Mesendoderm (in vitro differentiated cells): ENCODE measurements around the gene RTKN. TPM values are rescaled to one million over a fixed set of nuclear protein-coding genes. Genes with fewer than 3 reads are reported as not detected.
"Not testable (repeated sequence)": the region's sequence is repeated elsewhere in the genome, so short reads cannot be mapped to it uniquely, and the experiment has no call there.

ENCODE experiments used
- DNase-seq: peaks from one replicate; pipeline ENCODE4 v3.0.0; 2013
- H2AK5ac ChIP-seq: 2 replicates; pipeline ENCODE4 v1.6.1; 2013; ENCODE audit warnings: low read length, inconsistent platforms
- H2BK120ac ChIP-seq: 2 replicates; pipeline ENCODE4 v1.6.1; 2013; ENCODE audit warnings: low read depth, mild to moderate bottlenecking, low read length, moderate library complexity, mixed read lengths
- H2BK15ac ChIP-seq: replicated peaks from 2 replicates; pipeline ENCODE4 v1.6.1; 2013; ENCODE audit warnings: low read depth, mild to moderate bottlenecking, moderate library complexity
- H2BK5ac ChIP-seq: 2 replicates; pipeline ENCODE4 v1.6.1; 2013; ENCODE audit warnings: low read length, inconsistent platforms
- H3K18ac ChIP-seq: 2 replicates; pipeline ENCODE4 v1.6.1; 2013; ENCODE audit warnings: mild to moderate bottlenecking, low read length, mixed read lengths
- H3K23ac ChIP-seq: one replicate; pipeline ENCODE4 v1.6.1; 2013; ENCODE audit warnings: low read length
- H3K27ac ChIP-seq: 2 replicates; pipeline ENCODE4 v1.5.1; 2013; ENCODE audit warnings: low read depth, mild to moderate bottlenecking, inconsistent platforms, low read length, moderate library complexity
- H3K27me3 ChIP-seq: 2 replicates; pipeline ENCODE4 v1.6.1; 2013; ENCODE audit warnings: low read length, control low read depth, mild to moderate bottlenecking, inconsistent platforms; ENCODE audit not compliant: insufficient read depth, poor library complexity
- H3K36me3 ChIP-seq: 2 replicates; pipeline ENCODE4 v1.6.1; 2013; ENCODE audit warnings: low read length, inconsistent platforms; ENCODE audit not compliant: control insufficient read depth, insufficient read depth
- H3K4ac ChIP-seq: one replicate; pipeline ENCODE4 v1.6.1; 2013; ENCODE audit warnings: low read depth, mild to moderate bottlenecking, low read length, moderate library complexity
- H3K4me1 ChIP-seq: 2 replicates; pipeline ENCODE4 v1.6.1; 2013; ENCODE audit warnings: low read depth, low read length, inconsistent platforms; ENCODE audit not compliant: control insufficient read depth
- H3K4me2 ChIP-seq: 2 replicates; pipeline ENCODE4 v1.6.1; 2013; ENCODE audit warnings: low read length
- H3K4me3 ChIP-seq: 2 replicates; pipeline ENCODE4 v1.5.1; 2013; ENCODE audit warnings: mild to moderate bottlenecking, low read length
- H3K56ac ChIP-seq: one replicate; pipeline ENCODE4 v1.6.1; 2013; ENCODE audit warnings: low read length
- H3K79me1 ChIP-seq: 2 replicates; pipeline ENCODE4 v1.6.1; 2013; ENCODE audit warnings: low read length, inconsistent platforms
- H3K79me2 ChIP-seq: 2 replicates; pipeline ENCODE4 v1.6.1; 2013; ENCODE audit warnings: mild to moderate bottlenecking, low read length; ENCODE audit not compliant: control insufficient read depth, insufficient read depth
- H3K9ac ChIP-seq: 2 replicates; pipeline ENCODE4 v1.6.1; 2013; ENCODE audit warnings: low read length, inconsistent platforms
- H4K5ac ChIP-seq: one replicate; pipeline ENCODE4 v1.6.1; 2013; ENCODE audit warnings: low read length
- H4K8ac ChIP-seq: one replicate; pipeline ENCODE4 v1.6.1; 2013; ENCODE audit warnings: low read depth, mild to moderate bottlenecking, control low read depth, low read length, moderate library complexity
- WGBS: extraction: QIAGEN DNeasy Blood & Tissue Kit; methylation state at CpG from one replicate; pipeline ENCODE4 v1.1.7; 2013; ENCODE audit warnings: low lambda C conversion rate, missing lambda C conversion rate; ENCODE audit not compliant: insufficient coverage; ENCODE audit errors: extremely low coverage; 5-methylcytosine and 5-hydroxymethylcytosine counted together
- polyA plus RNA-seq, 2 experiments: library from polyadenylated mRNA; stranded (reverse); fragments of 200-250 nt; gene quantifications; one replicate each; pipeline ENCODE4 v1.2.3, GENCODE V29; 2013

The RTKN gene, protein sequence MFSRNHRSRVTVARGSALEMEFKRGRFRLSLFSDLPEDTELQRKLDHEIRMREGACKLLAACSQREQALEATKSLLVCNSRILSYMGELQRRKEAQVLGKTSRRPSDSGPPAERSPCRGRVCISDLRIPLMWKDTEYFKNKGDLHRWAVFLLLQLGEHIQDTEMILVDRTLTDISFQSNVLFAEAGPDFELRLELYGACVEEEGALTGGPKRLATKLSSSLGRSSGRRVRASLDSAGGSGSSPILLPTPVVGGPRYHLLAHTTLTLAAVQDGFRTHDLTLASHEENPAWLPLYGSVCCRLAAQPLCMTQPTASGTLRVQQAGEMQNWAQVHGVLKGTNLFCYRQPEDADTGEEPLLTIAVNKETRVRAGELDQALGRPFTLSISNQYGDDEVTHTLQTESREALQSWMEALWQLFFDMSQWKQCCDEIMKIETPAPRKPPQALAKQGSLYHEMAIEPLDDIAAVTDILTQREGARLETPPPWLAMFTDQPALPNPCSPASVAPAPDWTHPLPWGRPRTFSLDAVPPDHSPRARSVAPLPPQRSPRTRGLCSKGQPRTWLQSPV
- 32.8 TPM for polyA plus RNA-seq (2013, experiment 1 of 2)
- polyA plus RNA-seq (2013, experiment 2 of 2), result 32.7 TPM

DNA sequence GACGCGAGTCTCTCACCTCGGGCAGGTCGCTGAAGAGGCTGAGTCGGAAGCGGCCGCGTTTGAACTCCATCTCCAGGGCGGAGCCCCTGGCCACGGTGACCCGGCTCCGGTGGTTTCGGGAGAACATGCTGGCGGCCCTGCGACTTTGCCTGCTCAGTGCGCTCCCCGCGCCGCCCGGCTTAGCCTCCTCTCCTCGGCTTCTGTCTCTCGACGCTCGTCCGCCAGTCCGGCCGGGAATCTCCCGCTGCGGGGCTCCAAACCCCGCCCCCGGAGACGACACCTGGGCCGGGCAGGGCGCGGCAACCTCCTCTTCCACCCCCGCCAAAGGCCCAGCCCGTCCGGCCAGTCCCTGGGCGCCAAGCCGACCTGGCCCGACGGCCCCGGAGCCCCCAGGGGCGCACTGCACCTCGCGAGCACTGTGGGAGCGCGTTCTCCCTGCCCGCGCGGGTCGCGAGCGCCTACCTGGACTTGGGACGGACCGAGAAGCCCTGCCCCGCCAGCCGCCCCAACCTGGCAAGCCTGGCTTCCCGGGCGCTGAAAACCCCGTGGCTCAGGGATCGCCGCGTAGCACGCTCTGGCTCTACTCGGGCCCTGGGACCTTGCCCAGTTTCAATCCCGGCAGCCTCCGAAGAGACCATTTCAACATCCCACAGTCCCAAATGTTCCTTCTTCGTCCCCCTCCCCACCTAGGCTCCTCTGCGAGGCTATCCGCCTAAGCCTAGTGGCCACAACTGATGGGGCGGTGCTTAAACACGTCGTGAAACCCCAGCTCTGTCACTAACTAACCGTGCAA is at the start of gene RTKN:
RTKN (minus strand) TSS at position 248 of the 793 bp plus-strand sequence; CDS start at position 127, 121 bp downstream.
- DNase-seq, result peak; percentile 94

DNA sequence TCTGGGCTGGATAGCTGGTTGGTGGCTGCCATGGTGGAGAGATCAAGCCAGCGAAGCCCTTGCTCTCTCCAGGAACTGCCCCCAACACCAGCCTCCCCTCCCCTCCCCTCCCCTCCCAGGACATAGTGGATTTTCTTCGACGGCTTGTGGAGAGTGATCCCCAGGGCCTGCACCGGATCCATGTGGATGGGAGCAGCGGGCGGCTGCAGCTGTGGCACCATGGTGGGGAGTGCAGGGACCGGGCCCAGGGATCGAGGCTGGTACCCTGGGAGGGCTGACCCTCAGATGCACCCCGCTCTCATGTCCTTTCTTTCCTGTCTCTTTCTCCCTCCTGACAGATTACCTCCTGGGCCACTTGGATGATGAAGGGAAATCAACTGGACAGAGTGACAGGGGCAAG is 48.2 kb upstream of the RTKN start:
- Histone ChIP-seq H3K27me3 (no peaks in the 10 kb centered on the region), H3K4me3 (no peak overlapping the region), H2BK15ac (no peak overlapping the region), H2BK5ac (no peak overlapping the region), H2AK5ac (no peak overlapping the region), H4K5ac (no peak overlapping the region), H3K9ac (no peak overlapping the region), H3K18ac (no peak overlapping the region), H3K4ac (no peak overlapping the region), H3K79me1 (no peaks in the 10 kb centered on the region), H3K79me2 (no peaks in the 10 kb centered on the region), H3K23ac (no peak overlapping the region), H3K36me3 (peaks cover 8% of the 10 kb centered on the region), H3K4me1 (no peaks in the 10 kb centered on the region), H4K8ac (no peak overlapping the region), H3K27ac (no peak overlapping the region), H2BK120ac (no peak overlapping the region), H3K56ac (no peak overlapping the region), H3K4me2 (no peak overlapping the region)
- no CpG with 5 or more reads among the region's 9 CpGs for WGBS
- no peak for DNase-seq

More for the DNA sequence above, at the start of gene RTKN:
- H3K18ac ChIP-seq, result peak within 1 kb of the TSS; percentile 60
- peak within 1 kb of the TSS; percentile 92 for H3K23ac ChIP-seq
- no peaks in the 10 kb centered on the region for H3K27me3 ChIP-seq
- H3K4me1 ChIP-seq, result peaks cover 18% of the 10 kb centered on the region
- no peak within 1 kb of the TSS for H2AK5ac ChIP-seq
- peak within 1 kb of the TSS; percentile 81 for H2BK5ac ChIP-seq
- H3K79me2 ChIP-seq, result peaks cover 37% of the 10 kb centered on the region
- no peaks in the 10 kb centered on the region for H3K36me3 ChIP-seq
- peak within 1 kb of the TSS; percentile 96 for H3K9ac ChIP-seq
- H3K27ac ChIP-seq, result peak within 1 kb of the TSS; percentile 88
- peak within 1 kb of the TSS; percentile 99 for H3K56ac ChIP-seq
- peaks cover 25% of the 10 kb centered on the region for H3K79me1 ChIP-seq
- WGBS, result no CpG with 5 or more reads among the region's 75 CpGs
- peak within 1 kb of the TSS; percentile 81 for H3K4ac ChIP-seq
- H4K5ac ChIP-seq, result no peak within 1 kb of the TSS
- H2BK15ac ChIP-seq, result no peak within 1 kb of the TSS
- no peak within 1 kb of the TSS for H2BK120ac ChIP-seq
- peak within 1 kb of the TSS; percentile 85 for H3K4me3 ChIP-seq
- peak within 1 kb of the TSS; percentile 42 for H3K4me2 ChIP-seq
- no peak within 1 kb of the TSS for H4K8ac ChIP-seq

DNA sequence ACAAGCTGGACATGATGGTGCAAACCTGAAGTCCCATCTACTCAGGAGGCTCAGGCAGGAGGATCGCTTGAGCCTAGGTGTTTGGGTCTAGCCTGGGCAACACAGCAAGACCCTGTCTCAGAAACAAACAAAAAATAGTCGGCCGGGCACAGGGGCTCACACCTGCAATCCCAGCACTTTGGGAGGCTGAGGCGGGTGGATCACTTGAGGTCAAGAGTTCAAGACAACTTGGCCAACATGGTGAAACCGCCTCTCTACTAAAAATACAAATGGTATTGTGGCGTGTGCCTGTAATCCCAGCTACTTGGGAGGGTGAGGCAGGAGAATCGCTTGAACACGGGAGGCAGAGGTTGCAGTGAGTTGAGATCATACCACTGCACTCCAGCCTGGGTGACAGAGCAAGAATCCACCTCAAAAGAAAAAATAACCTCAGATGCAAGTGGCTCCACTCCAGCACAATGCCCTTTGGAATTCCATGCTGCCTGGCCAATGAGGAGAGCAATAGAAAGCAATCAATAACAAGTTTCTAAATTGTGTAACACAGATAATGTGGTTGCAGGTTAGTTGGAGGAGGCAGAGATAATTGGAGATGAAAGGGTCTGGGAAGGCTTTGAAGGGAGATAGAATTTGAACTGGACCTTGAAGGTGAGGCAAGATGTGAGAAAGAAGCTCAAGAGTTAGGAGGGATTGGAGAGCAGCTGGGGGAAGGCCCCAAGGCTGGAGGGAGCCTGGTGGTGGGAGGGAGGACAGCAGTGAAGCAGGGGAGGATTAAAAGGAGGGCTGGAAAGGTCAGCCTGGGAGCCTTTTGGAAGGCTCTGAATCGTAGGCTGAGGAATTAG is 47.1 kb upstream of the RTKN start:
- Histone ChIP-seq H3K4ac (no peak overlapping the region), H3K27me3 (no peaks in the 10 kb centered on the region), H2BK15ac (no peak overlapping the region), H3K79me2 (no peaks in the 10 kb centered on the region), H3K36me3 (peaks cover 8% of the 10 kb centered on the region), H4K8ac (no peak overlapping the region), H2BK120ac (no peak overlapping the region), H4K5ac (no peak overlapping the region), H2AK5ac (no peak overlapping the region), H2BK5ac (no peak overlapping the region), H3K4me1 (no peaks in the 10 kb centered on the region), H3K27ac (no peak overlapping the region), H3K4me2 (no peak overlapping the region), H3K9ac (no peak overlapping the region), H3K4me3 (no peak overlapping the region), H3K79me1 (no peaks in the 10 kb centered on the region), H3K23ac (no peak overlapping the region), H3K18ac (no peak overlapping the region), H3K56ac (no peak overlapping the region)
- no peak for DNase-seq
- WGBS, result no CpG with 5 or more reads among the region's 9 CpGs

DNA sequence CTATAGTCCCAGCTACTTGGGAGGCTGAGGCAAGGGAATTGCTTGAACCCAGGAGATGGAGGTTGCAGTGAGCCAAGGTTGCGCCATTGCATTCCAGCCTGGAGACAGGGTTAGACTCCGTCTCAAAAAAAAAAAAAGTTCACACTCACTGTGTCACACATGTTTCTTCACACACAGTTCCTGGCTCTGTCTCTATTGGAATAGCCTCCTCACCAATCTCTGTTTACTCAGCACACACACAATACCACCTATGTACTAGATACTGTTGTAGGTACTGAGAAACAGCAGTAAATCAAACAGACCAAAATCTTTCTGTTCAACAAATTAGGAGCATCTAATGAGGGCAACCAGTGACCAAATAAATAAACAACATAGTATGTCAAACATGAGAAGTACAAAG is 44.4 kb upstream of the RTKN start:
- Histone ChIP-seq H3K18ac (no peak overlapping the region), H3K4me2 (no peak overlapping the region)
- WGBS, result no CpG with 5 or more reads among the region's 2 CpGs

DNA sequence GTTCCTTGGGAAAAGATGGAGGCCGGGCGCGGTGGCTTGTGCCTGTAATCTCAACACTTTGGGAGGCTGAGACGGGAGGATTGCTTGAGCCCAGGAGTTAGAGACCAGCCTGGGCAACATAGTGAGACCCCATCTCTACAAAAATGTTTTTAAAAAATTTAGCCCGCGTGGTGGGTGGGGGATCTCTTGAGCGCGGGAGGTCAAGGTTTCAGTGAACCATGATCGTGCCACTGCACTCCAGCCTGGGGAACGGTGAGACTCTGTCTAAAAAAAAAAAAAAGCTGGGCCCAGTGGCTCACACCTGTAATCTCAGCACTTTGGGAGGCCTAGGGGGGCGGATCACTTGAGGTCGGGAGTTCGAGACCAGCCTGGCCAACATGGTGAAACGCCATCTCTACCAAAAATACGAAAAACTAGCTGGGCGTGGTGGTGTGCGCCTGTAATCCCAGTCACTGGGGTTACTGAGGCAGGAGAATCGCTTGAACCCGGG is 42.0 kb upstream of the RTKN start:
- Histone ChIP-seq H3K4me2 (peak overlapping the region; percentile 52), H3K56ac (peak overlapping the region; percentile 71), H3K4me3 (peak overlapping the region; percentile 23), H3K9ac (peak overlapping the region; percentile 63), H3K79me1 (peaks cover 12% of the 10 kb centered on the region)
- WGBS, result no CpG with 5 or more reads among the region's 19 CpGs
- H3K4me1 ChIP-seq, H2AK5ac ChIP-seq, H4K8ac ChIP-seq, H2BK120ac ChIP-seq, H3K27ac ChIP-seq, H3K18ac ChIP-seq, H3K27me3 ChIP-seq, H3K23ac ChIP-seq, H3K79me2 ChIP-seq, H4K5ac ChIP-seq, H2BK5ac ChIP-seq, DNase-seq, H3K36me3 ChIP-seq, H2BK15ac ChIP-seq, H3K4ac ChIP-seq: not testable (repeated sequence)

More for the DNA sequence above, 44.4 kb upstream of the RTKN start:
- peaks cover 7% of the 10 kb centered on the region for H3K79me1 ChIP-seq
- no peak overlapping the region for H3K4me3 ChIP-seq
- no peak overlapping the region for H3K23ac ChIP-seq
- H3K36me3 ChIP-seq, result peaks cover 2% of the 10 kb centered on the region
- no peak overlapping the region for H2AK5ac ChIP-seq
- DNase-seq, result no peak
- no peak overlapping the region for H2BK5ac ChIP-seq
- no peak overlapping the region for H4K5ac ChIP-seq
- no peak overlapping the region for H3K56ac ChIP-seq
- H3K4ac ChIP-seq, result no peak overlapping the region
- H3K79me2 ChIP-seq, result no peaks in the 10 kb centered on the region
- no peak overlapping the region for H2BK120ac ChIP-seq
- no peak overlapping the region for H3K9ac ChIP-seq
- H3K4me1 ChIP-seq, result no peaks in the 10 kb centered on the region
- H4K8ac ChIP-seq, result no peak overlapping the region
- H3K27me3 ChIP-seq, result no peaks in the 10 kb centered on the region
- no peak overlapping the region for H2BK15ac ChIP-seq
- H3K27ac ChIP-seq, result no peak overlapping the region
